ENCODE data around the gene ATP13A1.

Gene ATP13A1

DNA sequence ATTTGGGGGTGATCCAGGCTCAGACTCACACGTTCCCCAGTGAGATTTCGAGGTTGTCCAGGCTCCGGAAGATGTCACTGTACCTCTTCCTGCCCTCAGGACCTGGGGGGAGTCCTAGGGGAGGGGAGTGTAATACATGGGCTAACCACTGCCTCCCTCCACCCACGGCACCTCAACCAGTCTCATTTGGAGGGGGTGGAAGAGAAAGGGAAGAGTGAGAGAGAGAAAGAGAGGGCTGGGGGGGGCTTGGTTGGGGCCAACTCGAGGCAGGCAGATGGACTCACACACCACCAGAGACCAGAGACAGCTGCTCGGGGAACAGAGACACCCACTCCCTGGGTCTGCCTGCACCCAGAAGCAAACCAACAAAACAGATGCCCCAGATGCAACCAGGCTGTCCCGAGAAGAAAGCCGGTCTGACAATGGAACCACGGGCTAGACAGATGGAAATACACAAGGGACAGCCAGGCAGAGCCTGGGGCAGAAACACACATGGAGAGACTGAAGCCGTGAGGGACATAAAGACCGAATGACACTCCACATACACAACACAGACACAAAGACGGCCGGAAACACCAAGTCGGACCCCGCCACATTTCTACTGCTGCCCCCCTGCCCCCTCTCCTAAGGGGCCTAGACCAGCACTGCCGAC, 20.8 kb downstream of the ATP13A1 start:
- DNase-seq, result no peak

DNA sequence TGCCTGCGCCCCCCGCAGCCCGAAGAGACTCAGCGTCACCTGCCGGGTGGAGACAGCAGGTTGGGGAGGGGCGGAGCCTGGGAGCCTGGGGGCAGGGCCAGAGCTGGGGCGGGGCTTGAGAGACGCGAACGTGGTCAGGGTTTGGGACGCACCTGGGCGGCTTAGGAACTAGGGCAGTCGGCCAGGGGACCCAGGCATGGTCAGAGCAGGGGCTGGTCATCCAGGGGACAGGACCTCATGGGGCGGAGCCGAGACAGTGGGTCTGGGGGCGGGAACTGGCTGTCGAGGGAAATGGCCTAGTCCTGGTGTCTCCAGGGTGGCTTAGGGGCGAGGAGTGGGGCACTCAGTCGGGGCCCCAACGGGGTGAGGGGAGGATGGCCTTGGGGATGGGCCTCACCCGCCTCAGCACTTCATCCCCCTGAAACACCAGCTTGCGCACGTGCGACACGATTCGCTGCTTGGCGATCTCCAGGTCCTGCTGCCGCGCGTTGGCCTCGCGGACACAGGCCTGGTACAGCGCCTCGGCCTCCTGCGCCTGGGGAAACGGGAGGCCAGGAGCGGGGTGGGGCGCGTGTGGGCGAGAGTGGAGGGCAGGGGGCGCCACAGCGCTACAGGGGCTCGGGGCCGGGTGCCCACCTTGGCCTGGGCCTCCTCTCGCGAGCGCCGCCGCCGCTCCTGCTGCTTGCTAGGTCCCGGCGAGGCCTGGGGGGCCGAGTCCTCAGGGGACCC, 25.8 kb downstream of the ATP13A1 start:
- no peak for DNase-seq

DNA sequence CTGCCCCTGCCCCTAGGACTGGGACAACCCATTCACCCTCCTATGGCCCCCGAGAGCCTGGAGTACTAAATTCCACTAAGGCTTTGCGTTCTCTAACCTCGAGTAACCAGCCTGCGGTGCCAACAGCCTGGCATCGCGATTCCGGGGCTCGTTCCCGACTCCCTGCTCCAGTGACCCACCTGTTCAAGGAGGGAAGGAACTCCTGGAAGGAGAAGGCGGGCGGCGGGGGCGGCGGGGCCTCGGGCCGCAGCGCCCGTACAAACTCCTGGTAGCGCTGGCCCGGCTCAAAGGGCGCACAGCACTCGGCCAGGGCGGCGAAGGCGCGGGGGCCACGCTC, 26.3 kb downstream of the ATP13A1 start:
- DNase-seq, result no peak

DNA sequence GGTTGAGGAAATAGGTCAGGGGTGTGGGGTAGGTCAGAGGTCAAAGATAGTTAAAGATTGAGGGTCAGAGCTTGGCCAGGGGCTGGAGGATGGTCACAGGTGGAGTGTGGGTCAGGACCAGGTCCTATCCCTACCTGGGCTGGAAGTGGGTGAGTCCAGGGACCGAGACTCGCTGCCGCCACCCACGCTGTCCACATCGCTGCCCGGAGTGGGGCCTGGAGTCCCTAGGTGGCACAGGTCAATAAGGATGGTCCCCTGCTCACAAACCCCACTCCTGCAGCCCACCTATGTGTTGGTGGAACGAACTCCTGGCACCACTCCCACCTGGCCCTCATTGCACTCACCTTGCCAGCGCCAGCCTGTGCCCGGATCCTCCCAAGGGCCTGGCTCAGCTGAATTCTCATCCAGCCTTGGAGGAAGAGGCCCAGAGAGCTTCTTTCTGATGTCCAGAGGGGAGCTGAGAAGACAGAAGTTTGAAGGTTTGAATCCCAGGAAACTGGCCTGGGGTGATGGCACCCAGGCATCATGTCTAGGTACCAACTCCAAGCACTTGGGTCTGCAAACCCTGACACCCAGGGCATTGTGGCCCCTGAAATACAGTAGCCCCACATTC, 26.8 kb downstream of the ATP13A1 start:
- DNase-seq, result no peak

DNA sequence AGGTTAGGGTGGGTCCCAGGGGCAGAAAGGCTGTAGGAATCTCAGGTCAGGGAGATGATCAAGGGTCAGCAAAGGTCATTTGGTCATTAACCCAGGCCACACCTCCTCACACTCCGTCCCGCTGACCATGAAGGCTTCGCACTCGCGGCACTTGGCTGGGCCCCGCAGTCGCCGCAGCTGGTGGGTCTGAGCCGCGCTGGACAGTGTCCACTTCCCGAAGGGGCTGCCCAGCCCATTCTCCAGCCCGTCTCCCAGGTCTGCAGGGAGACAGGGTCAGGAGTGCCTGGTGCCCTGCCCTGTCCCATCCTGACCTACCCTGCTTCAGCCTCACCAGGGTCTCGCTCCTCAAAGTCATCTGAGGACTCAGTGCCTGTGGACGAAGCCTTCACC, 28.2 kb downstream of the ATP13A1 start:
- DNase-seq, result no peak

DNA sequence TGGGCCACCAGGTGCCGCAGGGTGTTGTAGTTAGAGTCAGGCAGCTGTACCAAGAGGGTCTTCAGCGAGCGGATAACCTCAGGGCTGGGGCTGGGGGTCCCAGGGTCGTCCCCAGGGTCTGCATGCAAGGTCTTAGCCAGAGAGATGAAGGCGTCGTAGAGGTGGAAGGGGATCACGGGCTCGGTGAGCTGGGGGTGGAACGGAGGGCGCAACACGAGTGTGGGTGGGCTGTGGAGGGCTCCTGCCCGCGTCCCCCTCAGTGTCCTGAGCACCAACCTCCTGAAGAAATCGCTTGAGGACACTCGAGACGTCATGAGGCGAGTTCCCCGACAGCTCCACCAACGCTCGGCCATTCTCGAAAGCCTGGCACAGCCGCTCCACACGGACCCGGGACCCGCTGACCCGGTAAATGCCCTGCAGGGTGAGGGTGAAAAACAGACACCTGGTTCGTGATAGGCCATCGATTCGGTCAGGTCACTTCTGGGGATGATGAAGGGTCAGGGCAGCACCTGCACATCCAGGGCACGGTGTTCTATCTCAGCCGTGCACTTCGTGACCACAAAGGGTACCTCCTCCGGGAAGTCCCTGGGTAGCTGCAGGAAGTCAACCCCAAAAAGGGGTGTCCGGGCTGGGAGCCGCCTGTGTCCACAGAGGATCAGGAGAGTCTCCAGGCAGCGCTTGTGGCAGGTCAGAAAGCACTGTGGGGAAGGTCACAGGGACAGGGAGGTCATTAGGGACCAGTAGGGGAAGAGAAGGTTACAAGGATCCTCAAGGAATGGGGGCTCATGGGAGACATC, 28.8 kb downstream of the ATP13A1 start:
- DNase-seq, result no peak

DNA sequence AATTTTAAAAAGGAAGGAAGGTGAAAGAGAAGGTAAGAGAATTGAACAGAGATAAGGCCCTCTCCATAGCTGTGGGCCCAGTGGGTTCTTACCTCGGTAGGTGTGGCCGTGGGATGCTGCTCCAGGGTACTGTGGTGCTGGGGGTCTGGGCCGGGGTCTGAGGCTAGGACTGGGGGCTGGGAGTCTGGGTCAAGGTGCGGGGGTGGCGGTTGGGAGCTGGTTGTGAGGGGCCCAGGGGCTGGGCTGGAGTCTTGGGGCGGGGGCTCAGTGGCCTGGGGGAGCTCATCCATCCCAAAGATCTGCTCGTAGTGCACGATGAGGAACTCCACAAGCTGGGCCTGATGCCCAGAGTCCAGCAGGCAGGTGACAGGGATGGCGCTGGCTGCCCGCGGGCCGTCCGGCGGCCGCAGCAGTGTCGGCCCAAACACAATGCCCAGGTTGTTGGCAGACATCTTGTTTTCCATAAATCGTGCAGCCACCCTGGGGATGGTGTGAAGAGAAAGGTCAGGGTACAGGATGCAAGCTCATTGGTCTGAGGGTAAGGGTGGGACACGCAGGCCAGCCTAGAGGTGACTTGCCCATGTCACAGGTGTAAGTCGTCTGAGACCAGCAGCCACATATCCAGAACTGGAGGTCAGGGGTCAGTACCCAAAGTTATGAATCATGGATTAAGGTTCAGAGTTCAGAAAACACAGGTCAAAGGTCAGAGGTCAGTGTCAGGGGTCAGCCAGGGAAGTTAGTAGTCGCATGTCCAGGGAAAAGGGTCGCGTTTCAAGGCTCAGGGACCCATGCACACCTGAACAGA, 29.6 kb downstream of the ATP13A1 start:
- DNase-seq, result no peak

DNA sequence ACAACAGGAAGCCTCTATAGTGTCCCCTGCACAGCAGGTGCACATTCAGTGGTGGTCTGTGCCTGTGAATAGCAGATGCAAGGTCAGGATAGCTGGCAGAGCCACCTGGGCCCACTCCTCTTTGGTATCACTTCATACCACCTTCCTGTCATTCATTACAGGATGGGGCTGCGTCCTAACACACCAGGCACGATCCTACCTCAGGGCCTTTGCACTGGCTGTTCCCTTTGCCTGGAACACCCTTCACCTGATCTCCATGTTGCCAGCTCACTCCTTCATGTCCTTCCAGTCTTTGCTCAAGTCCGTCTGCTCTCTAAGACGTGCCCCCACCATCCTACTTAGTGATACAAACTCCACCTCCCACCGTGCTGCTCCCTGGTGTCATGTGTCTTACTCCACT, 30.8 kb downstream of the ATP13A1 start:
- no peak for DNase-seq

DNA sequence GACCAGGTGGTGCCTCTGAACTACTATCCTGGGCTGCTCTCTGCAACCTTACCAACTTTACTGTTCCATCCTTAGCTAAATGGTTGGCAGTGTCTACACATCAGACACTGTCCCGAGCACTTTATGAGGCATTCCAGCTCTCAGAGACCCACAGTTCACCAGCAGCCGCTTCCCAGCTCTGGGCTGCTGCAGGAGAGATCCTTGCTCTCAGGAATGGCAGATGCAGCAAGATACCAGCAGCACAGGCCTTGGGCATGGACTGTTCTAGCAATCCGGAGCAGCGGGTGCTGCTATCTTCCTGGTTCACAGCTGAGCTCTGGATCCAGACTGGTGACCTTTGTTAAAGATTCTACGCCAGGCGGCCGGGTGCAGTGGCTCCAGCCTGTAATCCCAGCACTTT, 32.1 kb downstream of the ATP13A1 start:
- no peak for DNase-seq

DNA sequence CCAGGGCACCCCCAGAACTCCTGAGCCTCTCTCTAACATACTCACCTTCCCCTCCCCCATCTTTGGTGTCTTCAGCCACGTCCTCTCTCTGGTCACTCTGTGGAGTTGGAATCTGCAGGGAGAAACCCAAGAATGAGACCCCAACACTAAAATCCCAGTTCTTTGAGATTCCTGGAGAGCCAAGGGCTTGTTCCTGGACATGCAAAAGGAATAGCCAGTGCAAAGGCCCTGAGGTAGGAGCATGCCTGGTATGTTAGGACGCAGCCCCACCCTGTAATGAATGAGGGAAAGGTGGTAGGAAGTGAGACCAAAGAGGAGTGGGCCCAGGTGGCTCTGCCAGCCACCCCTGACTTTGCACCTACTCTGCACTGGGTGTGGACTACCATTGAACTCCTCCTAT, 33.0 kb downstream of the ATP13A1 start:
- no peak for DNase-seq

DNA sequence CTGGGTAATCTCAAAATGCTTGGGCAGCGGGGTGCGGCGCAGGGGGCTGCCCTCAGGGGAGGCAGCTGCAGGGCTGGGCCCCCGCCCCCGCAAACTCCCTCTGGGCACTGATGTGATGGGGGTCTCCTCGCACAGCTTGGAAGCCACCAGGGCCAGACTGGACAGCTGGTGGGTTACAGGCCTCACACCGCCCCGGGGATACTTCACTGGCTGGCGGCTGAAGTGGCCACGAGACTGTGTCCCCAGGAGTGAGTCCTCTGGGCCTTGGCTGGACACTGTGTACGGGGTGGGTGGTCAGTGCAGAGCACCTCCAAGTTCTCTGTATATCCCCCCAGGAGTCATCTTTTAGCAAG, 33.4 kb downstream of the ATP13A1 start:
- no peak for DNase-seq

DNA sequence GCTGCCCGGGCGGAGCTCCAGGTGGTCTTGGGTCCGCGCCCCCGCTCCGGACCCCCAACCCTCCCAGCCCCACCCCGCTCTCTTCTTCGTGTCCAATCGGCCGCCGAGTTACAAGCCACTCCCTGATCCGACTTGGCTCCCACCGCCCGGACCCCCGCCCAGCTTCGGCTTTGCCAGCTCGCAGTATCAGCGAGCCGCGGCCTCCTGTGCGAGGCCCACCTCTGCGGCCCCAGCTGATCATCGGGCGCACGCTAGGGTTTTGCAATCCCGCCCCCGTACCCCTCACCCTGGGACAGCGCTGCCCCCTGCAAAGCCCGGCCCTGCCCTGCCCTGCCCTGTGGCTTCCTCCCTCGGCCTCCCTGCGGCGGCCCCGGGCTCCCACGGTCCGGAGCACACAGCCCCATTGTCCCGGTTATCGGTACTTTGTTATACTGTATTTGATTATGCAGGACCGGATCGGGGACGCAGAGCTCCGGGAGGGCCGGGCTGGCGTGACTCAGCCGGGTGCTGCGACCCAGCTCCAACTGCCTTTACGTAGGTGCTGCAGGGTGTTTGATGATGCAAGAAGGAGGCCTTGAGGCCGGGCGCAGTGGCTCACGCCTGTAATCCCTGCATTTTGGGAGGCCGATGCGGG, 34.9 kb downstream of the ATP13A1 start:
- DNase-seq, result no peak

DNA sequence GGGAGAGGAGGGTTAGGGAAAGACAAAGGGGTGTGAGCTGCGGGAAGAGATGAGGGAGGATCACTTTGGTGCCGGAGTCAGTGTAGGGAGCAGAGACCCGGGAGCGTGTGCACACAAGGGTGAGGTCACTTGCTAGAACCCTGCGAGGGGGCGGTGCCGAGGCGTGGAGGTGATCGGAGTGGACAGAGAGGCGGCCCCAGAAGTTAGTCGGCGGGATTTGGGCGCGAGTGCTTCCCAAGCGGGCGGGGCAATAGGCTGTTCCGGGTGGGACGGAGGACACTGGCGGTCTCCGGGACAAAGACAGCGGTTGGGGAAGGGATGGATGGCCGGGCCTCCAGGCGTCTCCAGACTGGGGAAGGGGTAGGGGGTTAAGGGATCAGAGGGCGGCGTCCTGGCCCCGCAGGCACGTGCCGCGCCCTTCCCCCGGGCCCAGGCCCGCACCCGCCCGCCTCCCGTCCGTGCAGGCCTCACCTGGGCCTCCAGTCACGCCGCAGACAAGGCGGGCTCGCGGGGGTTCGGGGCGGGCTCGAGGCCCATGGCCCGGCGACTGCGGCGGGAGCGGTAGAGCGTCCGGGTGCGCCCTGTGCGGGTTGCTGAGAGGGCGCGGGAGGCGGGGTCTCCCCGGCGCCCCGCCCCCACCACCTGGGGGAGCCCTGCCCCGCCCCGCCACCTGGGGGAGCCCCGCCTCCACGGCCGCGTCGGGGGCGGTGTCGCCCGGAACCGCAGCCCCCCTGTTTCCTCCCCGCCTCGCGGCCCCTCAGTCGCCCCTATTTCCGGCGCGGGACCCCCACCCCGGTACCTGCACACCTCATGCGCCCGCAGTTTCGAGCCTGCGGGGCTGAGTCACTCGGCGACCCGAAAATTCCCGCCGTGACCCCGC, 35.6 kb downstream of the ATP13A1 start, which contains the start of gene LPAR2:
Gene LPAR2, minus strand, starts transcription at position 600 of the 880 bp plus-strand sequence. CDS start 945 bp downstream, outside the sequence.
- DNase-seq, result no peak

DNA sequence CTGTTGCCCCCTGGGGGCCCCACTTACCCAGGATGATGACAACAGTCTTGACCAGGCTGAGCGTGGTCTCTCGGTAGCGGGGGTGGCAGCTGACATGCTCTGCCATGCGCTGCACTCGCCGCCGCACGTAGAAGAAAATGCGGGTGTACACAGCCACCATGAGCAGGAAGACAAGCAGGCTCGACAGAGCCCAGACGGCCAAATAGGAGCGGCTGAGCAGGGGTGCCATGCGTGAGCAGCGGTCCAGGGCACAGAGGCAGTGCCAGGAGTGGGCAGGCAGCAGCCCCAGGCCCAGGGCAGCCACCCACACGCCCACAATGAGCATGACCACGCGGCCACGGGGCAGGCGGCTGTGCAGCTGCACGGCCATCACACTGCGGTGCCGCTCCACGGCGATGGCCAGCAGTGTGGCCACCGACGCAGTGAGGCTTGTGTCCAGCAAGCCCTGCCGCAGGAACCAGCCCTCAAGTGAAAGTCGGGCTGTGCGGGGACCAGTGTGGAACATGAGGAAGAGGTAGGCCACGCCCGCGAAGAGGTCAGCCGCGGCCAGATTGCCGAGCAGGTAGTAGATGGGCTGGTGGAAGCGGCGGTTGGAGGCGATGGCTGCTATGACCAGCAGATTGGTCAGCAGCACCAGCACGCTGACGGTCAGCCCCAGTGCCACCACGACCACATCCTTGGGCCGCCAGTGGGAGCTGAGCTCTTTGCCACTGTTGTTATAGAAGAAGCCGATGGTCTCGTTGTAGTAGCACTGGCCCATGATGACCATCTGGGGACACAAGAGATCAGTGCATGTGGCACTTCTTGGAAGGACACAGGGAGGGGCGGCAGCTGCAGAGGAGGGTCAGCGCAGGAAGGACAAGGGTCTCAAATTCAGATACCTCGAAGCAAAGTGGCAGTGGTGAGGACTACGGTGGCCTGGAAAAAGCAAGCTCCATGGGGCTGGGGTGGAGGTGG, 36.7 kb downstream of the ATP13A1 start:
- DNase-seq, result no peak

DNA sequence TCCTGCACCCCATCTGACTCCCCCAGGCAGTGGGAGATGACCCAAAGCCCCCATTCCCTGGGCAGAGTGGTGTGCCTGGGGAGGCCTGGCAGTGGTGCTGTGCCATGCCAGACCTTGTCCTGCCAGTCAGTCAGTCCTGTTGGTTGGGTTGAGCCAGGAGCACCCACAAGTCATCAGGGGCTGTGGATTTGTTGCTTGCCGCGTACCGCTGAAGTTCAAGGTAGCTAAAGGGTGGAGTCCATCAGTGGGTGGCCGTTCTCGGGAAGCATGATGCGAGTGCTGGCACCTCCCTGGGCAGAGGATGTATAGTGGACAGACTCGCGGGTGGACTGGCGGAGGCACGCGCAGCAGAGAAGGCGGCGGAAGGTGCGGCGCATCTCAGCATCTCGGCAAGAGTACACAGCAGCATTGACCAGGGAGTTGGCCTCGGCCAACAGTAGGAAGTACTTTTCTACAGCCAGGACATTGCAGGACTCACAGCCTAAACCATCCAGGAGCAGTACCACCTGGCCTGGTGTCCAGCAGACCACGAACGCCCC, 39.4 kb downstream of the ATP13A1 start:
- DNase-seq, result no peak

DNA sequence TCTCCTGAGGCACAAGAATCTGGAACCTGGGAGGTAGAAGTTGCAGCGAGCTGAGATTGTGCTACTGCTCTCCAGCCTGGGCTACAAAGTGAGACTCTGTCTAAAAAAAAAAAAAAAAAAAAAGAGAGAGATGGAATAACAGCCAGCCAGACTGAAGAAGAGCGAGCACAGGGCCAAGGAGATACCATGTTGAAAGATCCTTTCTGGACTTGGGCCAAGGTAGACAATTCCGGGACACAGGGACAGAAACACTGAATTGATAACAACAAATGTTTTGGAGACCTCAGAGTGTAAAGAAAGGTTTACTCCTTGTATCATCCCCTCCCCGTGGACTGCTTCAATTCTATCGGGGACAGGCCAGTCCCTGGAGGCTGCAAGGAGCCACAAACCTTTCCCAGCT, 40.1 kb downstream of the ATP13A1 start:
- no peak for DNase-seq

DNA sequence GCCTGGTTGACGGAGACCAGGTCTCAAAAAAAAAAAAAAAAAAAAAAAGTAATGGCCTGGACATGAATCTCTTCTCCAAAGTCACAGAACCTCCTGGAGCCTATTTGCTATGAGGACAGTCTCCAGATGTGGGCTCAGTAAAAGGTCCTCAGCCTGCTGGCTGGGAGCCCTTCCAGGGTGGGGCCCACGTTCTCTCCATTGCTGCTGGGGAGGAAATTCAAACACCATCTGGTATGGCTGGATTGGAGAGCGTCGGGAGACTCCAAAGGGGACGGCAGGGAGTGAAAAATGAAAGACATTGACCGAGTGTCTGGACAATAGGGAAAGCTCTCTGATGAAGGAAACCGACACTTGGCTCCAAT, 43.6 kb downstream of the ATP13A1 start:
- DNase-seq, result no peak

DNA sequence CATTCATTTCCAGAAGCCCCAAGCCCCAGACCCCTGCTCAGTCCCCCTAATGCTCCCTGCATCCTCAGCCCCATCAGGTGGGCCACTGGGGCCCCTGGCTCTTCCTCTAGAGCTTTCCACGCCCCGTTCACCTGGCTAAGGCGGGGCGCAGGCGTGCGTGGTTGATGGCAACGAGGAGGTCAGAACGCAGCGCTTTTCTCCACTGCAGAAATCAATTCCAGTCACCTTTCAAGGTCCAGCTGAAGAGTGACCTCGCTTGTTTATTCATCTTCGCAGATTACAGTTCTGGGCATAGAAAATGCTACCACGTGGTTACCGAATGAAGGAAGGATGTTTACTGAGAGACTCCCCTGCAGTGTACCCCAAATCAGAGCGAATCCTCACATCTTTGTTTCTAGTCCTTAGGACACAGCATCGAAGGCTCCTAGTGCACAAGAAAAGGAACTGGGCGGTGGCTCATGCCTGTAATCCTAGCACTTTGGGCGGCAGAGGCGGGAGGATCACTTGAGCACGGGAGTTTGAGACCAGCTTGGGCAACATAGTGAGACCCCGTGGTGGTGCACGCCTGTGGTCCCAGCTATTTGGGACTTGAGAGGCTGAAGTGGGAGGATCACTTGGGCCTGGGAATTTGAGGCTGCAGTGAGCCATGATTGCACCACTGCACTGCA, 44.2 kb downstream of the ATP13A1 start:
- no peak for DNase-seq

Measured in HCEC 1CT (cell line).